Measurements from ENCODE around the gene CR1. TPM values are rescaled to one million over a fixed set of nuclear protein-coding genes. Genes with fewer than 3 reads are reported as not detected.
"Not testable (repeated sequence)": the region's sequence is repeated elsewhere in the genome, so short reads cannot be mapped to it uniquely, and the experiment has no call there.

Gene CR1
- total RNA-seq, 1 donor from 2014 or later: 2.0 TPM

DNA sequence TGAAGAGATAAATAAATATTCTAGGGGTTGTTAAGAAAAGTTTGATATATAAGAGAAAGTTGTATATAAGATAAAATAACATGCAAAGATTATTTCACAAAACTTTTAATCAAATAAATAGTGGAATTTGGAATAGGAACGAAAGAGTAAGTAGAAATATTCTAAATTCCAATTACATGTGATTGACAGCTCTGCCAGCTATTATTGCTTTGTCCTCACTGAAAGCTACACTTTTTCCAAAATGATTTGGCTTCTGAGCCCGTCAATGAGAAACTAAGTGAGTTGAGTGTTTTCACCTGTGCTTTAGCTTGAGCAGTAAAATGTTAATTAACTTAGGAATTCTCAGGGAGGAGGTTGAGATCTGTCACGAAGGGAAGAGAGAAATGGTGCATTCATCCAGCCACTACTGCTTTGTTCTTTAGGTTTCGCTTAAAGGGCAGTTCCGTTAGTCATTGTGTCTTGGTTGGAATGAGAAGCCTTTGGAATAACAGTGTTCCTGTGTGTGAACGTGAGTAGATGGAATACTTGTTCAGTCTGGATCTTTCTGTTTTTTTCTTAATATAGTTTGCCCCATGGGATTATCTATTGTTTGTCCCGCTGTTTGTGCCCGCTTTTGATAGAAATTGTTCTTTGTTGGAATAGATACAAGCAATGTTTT is 85.7 kb downstream of the CR1 start:
- no peaks in the 10 kb centered on the region for H3K4me1 ChIP-seq
- no peaks in the 10 kb centered on the region for H3K9me3 ChIP-seq (replicated peaks)
- H3K36me3 ChIP-seq: no peaks in the 10 kb centered on the region
- no peak for TF ChIP-seq CTCF (IDR thresholded peaks at IDR 0.05; ENCODE audit: borderline replicate concordance)
- H3K27me3 ChIP-seq (ENCODE audit: low read depth): peaks cover 45% of the 10 kb centered on the region
- H3K4me3 ChIP-seq: no peak overlapping the region
- intact Hi-C loops (cut with micrococcal nuclease): no loop called here
- DNase-seq: no peak
- no peak overlapping the region for H3K27ac ChIP-seq (replicated peaks)

GRCh38 chr1:207589506-207589905 is 93.5 kb downstream of the CR1 start:
- H3K4me3 ChIP-seq; H3K4me1 ChIP-seq; H3K36me3 ChIP-seq; DNase-seq; intact Hi-C loops (cut with micrococcal nuclease); H3K9me3 ChIP-seq (replicated peaks); H3K27ac ChIP-seq (replicated peaks): not testable (repeated sequence)
- H3K27me3 ChIP-seq (ENCODE audit: low read depth): peaks cover 61% of the 10 kb centered on the region

GRCh38 chr1:207591205-207591604 is 95.2 kb downstream of the CR1 start:
- DNase-seq; H3K4me1 ChIP-seq; H3K36me3 ChIP-seq; H3K4me3 ChIP-seq; H3K27ac ChIP-seq (replicated peaks); H3K9me3 ChIP-seq (replicated peaks); intact Hi-C loops (cut with micrococcal nuclease): not testable (repeated sequence)
- H3K27me3 ChIP-seq (ENCODE audit: low read depth): peaks cover 47% of the 10 kb centered on the region

- intact Hi-C loops (cut with micrococcal nuclease); H3K4me3 ChIP-seq; H3K36me3 ChIP-seq; H3K4me1 ChIP-seq; H3K27ac ChIP-seq (replicated peaks); DNase-seq: not testable (repeated sequence)
- Histone ChIP-seq H3K27me3 (ENCODE audit: low read depth) (peaks cover 40% of the 10 kb centered on the region), H3K9me3 (replicated peaks) (peaks cover 13% of the 10 kb centered on the region)
Measured at GRCh38 chr1:207594095-207594494, 98.1 kb downstream of the CR1 start.

DNA sequence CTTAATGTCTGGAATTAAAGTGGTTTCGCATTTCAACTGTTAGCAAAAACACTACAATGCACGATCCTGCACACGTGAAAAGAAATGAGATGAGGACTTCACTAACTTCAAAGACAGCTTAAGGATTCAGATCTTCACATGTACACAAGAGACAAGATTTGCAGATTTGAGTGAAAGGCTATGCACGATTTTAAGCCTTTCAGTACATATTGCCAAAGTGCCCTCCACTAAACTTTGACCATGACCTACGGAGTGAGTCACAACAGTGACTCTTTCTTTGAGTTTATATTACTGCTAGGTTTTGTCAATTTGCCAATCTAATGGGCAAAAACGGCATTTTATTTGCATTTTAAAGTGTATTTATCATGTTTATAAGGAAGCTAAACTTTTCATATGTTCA is 107.8 kb downstream of the CR1 start:
- Histone ChIP-seq H3K27ac (replicated peaks) (no peak overlapping the region), H3K27me3 (ENCODE audit: low read depth) (peaks cover 4% of the 10 kb centered on the region), H3K4me3 (no peak overlapping the region), H3K9me3 (replicated peaks) (peaks cover 4% of the 10 kb centered on the region), H3K4me1 (no peaks in the 10 kb centered on the region), H3K36me3 (no peaks in the 10 kb centered on the region)
- intact Hi-C loops (cut with micrococcal nuclease): no loop called here
- DNase-seq: no peak
- TF ChIP-seq CTCF (IDR thresholded peaks at IDR 0.05; ENCODE audit: borderline replicate concordance): no peak

GRCh38 chr1:207605444-207606361 is 109.7 kb downstream of the CR1 start:
- H3K27me3 ChIP-seq (ENCODE audit: low read depth): no peaks in the 10 kb centered on the region
- intact Hi-C loops (cut with micrococcal nuclease): no loop called here
- no peak for DNase-seq
- H3K4me3 ChIP-seq: no peak overlapping the region
- H3K9me3 ChIP-seq (replicated peaks): no peaks in the 10 kb centered on the region
- no peak for TF ChIP-seq CTCF (IDR thresholded peaks at IDR 0.05; ENCODE audit: borderline replicate concordance)
- no peaks in the 10 kb centered on the region for H3K4me1 ChIP-seq
- H3K36me3 ChIP-seq: no peaks in the 10 kb centered on the region
- H3K27ac ChIP-seq (replicated peaks): no peak overlapping the region

DNA sequence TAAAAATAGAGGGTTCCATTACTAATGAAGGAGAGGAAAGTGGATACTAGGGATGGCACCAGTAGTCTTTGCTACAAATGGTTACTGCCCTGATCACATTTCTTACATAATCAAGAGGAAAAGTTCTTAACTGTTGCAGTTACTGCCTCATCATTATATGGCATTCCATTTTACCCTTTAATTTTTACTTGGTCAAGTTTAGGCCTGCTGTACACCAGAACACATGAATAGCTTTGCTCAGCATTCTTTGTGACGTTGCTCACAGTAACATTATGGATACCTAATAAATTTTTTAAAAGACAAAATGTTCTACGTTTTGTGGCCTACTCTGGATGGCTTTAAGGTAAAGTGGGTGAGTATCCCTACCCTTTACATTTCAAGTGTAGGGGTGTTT is 110.4 kb downstream of the CR1 start:
- intact Hi-C loops (cut with micrococcal nuclease): no loop called here
- Histone ChIP-seq H3K9me3 (replicated peaks) (no peaks in the 10 kb centered on the region), H3K4me3 (no peak overlapping the region), H3K4me1 (no peaks in the 10 kb centered on the region), H3K36me3 (no peaks in the 10 kb centered on the region), H3K27me3 (ENCODE audit: low read depth) (no peaks in the 10 kb centered on the region), H3K27ac (replicated peaks) (no peak overlapping the region)
- DNase-seq: no peak
- no peak for TF ChIP-seq CTCF (IDR thresholded peaks at IDR 0.05; ENCODE audit: borderline replicate concordance)

Measured in left ventricle myocardium inferior (tissue), 1 donor.